ENCODE results near the gene MMRN2. TPM values are rescaled to one million over a fixed set of nuclear protein-coding genes. Genes with fewer than 3 reads are reported as not detected.

The MMRN2 gene
- total and polyA plus RNA-seq, 4 donors, result 1.7 to 12.1 (median 8.6) TPM

DNA sequence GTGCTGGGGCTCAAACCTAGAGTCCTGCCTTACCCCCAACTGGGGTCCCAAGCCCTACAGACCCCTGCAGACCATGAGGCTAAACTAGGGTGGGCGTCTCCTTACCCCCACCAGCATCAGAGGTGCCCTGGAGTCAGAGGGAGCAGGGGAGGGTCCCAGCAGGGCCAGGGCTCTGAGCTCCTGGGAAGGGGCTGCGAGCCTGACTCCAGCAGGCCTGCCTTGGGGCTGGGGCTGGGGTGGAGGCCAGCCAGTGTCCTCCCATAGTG, 2.3 kb upstream of the MMRN2 start:
- H3K4me3 ChIP-seq (ENCODE audit: low read depth in 1 of 3, low read length in 3 of 3), result no peak overlapping the region
- H3K27me3 ChIP-seq (ENCODE audit: control insufficient read depth in 4 of 4, insufficient read depth in 4 of 4, low read length in 3 of 4), result no peaks in the 10 kb centered on the region
- TF ChIP-seq FOXA2 (IDR thresholded peaks at IDR 0.05) (no peak), TAF1 (conservative IDR thresholded peaks at IDR 0.05) (no peak), JUND (IDR thresholded peaks at IDR 0.05) (no peak), ATF3 (IDR thresholded peaks at IDR 0.05) (no peak), HNF4G (IDR thresholded peaks at IDR 0.05) (no peak), SP1 (IDR thresholded peaks at IDR 0.05) (no peak), CTCF (IDR thresholded peaks at IDR 0.05; ENCODE audit: low read depth, low read length, missing input control) (no peak), NR2F2 (IDR thresholded peaks at IDR 0.05) (no peak)
- TF ChIP-seq, protein P1, sequence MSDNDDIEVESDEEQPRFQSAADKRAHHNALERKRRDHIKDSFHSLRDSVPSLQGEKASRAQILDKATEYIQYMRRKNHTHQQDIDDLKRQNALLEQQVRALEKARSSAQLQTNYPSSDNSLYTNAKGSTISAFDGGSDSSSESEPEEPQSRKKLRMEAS (IDR thresholded peaks at IDR 0.05), result no peak
- no peak for DNase-seq (ENCODE audit: low spot score)
- H3K9me3 ChIP-seq (ENCODE audit: control insufficient read depth in 4 of 4, low read length in 3 of 4), result no peaks in the 10 kb centered on the region
- no peak overlapping the region for H3K9ac ChIP-seq (ENCODE audit: low read depth in 1 of 2, low read length in 2 of 2)
- no peaks in the 10 kb centered on the region for H3K36me3 ChIP-seq (ENCODE audit: control insufficient read depth in 4 of 4, insufficient read depth in 3 of 4, low read depth in 1 of 4, low read length in 3 of 4)
- no peak overlapping the region for H3K27ac ChIP-seq (ENCODE audit: low read depth in 1 of 2, low read length in 2 of 2)
- WGBS, result 97% methylated on average over 2 of the region's 2 CpGs
- peaks cover 0 to 17% (median 5%) of the 10 kb centered on the region in 4 donors for H3K4me1 ChIP-seq (ENCODE audit: control insufficient read depth in 4 of 4, insufficient read depth in 4 of 4, low read length in 3 of 4)

DNA sequence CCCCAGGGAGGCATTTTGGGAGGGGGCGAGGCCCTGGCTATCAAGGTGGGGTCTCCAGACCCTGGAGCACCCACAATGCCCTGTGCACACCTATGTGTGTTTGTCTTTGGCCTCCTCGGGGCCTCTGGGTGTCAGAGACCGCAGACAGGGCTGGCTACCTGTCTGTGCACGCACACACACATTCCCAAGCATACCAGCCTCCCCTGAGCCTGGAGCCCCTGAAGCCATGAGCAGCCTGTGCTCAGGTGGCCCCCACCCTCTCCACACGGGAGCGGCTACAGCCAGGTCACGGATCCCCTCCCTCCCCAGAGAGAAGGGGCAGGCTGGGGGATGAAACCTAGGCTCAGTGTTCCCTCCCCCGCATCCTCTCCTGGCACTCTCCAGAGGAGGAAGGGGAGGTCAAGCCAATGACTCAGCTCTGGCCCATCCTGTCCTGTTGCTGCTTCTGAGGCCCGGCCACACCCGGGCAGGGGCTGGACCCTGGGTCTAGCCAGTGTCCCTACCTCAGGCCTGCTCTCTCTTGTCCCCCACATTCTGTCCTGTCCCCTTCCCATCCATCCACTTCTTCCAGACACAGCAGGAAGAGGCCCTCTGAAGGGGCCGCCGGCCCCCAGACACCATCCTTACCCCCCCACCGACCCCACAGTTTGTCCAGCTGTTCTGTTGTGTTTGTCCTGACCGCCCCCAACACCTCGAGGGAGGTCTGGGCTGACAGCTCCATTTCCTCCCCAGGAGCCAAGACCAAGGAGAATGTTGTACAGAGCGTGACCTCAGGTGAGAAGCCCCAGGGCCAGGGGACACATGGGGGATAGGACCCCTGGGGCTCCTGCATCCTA, 1.7 kb upstream of the MMRN2 start:
- TF ChIP-seq FOXA1 (IDR thresholded peaks at IDR 0.05), result no peak
- peak; percentile 24 for TF ChIP-seq NR2F2 (IDR thresholded peaks at IDR 0.05)
- DNase-seq (ENCODE audit: low spot score), result no peak
- H3K9me3 ChIP-seq (ENCODE audit: control insufficient read depth in 4 of 4, low read length in 3 of 4), result no peaks in the 10 kb centered on the region
- H3K27me3 ChIP-seq (ENCODE audit: control insufficient read depth in 4 of 4, insufficient read depth in 4 of 4, low read length in 3 of 4), result no peaks in the 10 kb centered on the region
- H3K4me3 ChIP-seq (ENCODE audit: low read depth in 1 of 3, low read length in 3 of 3), result no peak overlapping the region
- no peak overlapping the region for H3K9ac ChIP-seq (ENCODE audit: low read depth in 1 of 2, low read length in 2 of 2)
- WGBS, result 69% methylated on average over 16 of the region's 16 CpGs
- H3K36me3 ChIP-seq (ENCODE audit: control insufficient read depth in 4 of 4, insufficient read depth in 3 of 4, low read depth in 1 of 4, low read length in 3 of 4), result no peaks in the 10 kb centered on the region
- peaks cover 0 to 18% (median 7%) of the 10 kb centered on the region in 4 donors for H3K4me1 ChIP-seq (ENCODE audit: control insufficient read depth in 4 of 4, insufficient read depth in 4 of 4, low read length in 3 of 4)
- H3K27ac ChIP-seq (ENCODE audit: low read depth in 1 of 2, low read length in 2 of 2), result peak overlapping the region in 1 of 2 donors; percentile 25

- no peak for DNase-seq (ENCODE audit: low spot score)
- no peak for TF ChIP-seq YY1 (IDR thresholded peaks at IDR 0.05)
- TF ChIP-seq ZBTB33 (IDR thresholded peaks at IDR 0.05), result no peak
- TF ChIP-seq SP1 (IDR thresholded peaks at IDR 0.05), result no peak
- TF ChIP-seq FOXA1 (IDR thresholded peaks at IDR 0.05), result no peak
- TF ChIP-seq REST (IDR thresholded peaks at IDR 0.05), result no peak
- WGBS, result 39% methylated on average over 22 of the region's 22 CpGs
- Histone ChIP-seq H3K36me3 (ENCODE audit: control insufficient read depth in 4 of 4, insufficient read depth in 3 of 4, low read depth in 1 of 4, low read length in 3 of 4) (no peaks in the 10 kb centered on the region), H3K9ac (ENCODE audit: low read depth in 1 of 2, low read length in 2 of 2) (no peak within 1 kb of the TSS), H3K27me3 (ENCODE audit: control insufficient read depth in 4 of 4, insufficient read depth in 4 of 4, low read length in 3 of 4) (no peaks in the 10 kb centered on the region), H3K27ac (ENCODE audit: low read depth in 1 of 2, low read length in 2 of 2) (peak within 1 kb of the TSS; percentile 21 to 65), H3K4me3 (ENCODE audit: low read depth in 1 of 3, low read length in 3 of 3) (no peak within 1 kb of the TSS), H3K9me3 (ENCODE audit: control insufficient read depth in 4 of 4, low read length in 3 of 4) (no peaks in the 10 kb centered on the region), H3K4me1 (ENCODE audit: control insufficient read depth in 4 of 4, insufficient read depth in 4 of 4, low read length in 3 of 4) (peaks cover 2 to 26% (median 15%) of the 10 kb centered on the region in 4 donors)
Observed at GRCh38 chr10:86958116-86958900, 893 bp upstream of the MMRN2 start, which contains the start of gene SNCG. Gene SNCG (plus strand): TSS chr10:86958599. CDS start chr10:86958698, 99 bp downstream.

Measured in liver (tissue), 9 donors.